Chondrocyte (in vitro differentiated cells): ENCODE data around the gene KCNJ14. TPM values are rescaled to one million over a fixed set of nuclear protein-coding genes. Genes with fewer than 3 reads are reported as not detected.

Experiments
- DNase-seq: peaks from one replicate; pipeline ENCODE4 v3.0.0; 2021; ENCODE audit warnings: mixed read lengths, low spot score
- H3K27ac Mint-ChIP-seq: one replicate; pipeline ENCODE4 v1.8.0; 2021; ENCODE audit warnings: mild to moderate bottlenecking, moderate library complexity, mixed read lengths; ENCODE audit not compliant: unreplicated experiment
- H3K27me3 Mint-ChIP-seq: 2 replicates; pipeline ENCODE4 v1.8.0; 2021; ENCODE audit warnings: low read depth, mixed read lengths
- H3K36me3 Mint-ChIP-seq: 2 replicates; pipeline ENCODE4 v1.8.0; 2021; ENCODE audit warnings: low read depth, mixed read lengths
- H3K4me1 Mint-ChIP-seq: 2 replicates; pipeline ENCODE4 v1.8.0; 2021; ENCODE audit warnings: low read depth, mild to moderate bottlenecking, mixed read lengths
- H3K4me3 Mint-ChIP-seq: one replicate; pipeline ENCODE4 v1.8.0; 2021; ENCODE audit warnings: mild to moderate bottlenecking, moderate library complexity, mixed read lengths; ENCODE audit not compliant: unreplicated experiment
- H3K9me3 Mint-ChIP-seq: 2 replicates; pipeline ENCODE4 v1.8.0; 2021; ENCODE audit warnings: low read depth, mixed read lengths
- CTCF ChIP-seq: fragments of 200-600 bp; sonication (generic); IDR thresholded peaks from 2 replicates; pipeline ENCODE4 v1.5.0; 2021; ENCODE audit warnings: antibody characterized with exemption, mild to moderate bottlenecking, moderate library complexity
- total RNA-seq: library from RNA; stranded (reverse); gene quantifications from 3 replicates; pipeline ENCODE4 v1.2.1, GENCODE V29; 2021

The KCNJ14 gene
- total RNA-seq, 1 donor from 2014 or later = 0.95 TPM

- Mint-ChIP-seq H3K27ac (no peak overlapping the region), H3K27me3 (no peaks in the 10 kb centered on the region), H3K4me1 (peaks cover 19% of the 10 kb centered on the region), H3K4me3 (no peak overlapping the region), H3K36me3 (no peaks in the 10 kb centered on the region), H3K9me3 (no peaks in the 10 kb centered on the region)
- DNase-seq = no peak
- no peak for TF ChIP-seq CTCF
Observed at GRCh38 chr19:48442116-48443035, 13.0 kb upstream of the KCNJ14 start.

- no peak for TF ChIP-seq CTCF
- Mint-ChIP-seq H3K27me3 (no peaks in the 10 kb centered on the region), H3K9me3 (no peaks in the 10 kb centered on the region), H3K4me1 (peaks cover 23% of the 10 kb centered on the region), H3K36me3 (peaks cover under 1% of the 10 kb centered on the region), H3K4me3 (no peak overlapping the region), H3K27ac (no peak overlapping the region)
- no peak for DNase-seq
Observed at GRCh38 chr19:48443256-48443655, 12.1 kb upstream of the KCNJ14 start.

GRCh38 chr19:48443731-48444128 lies 11.6 kb upstream of the KCNJ14 start:
- no peak for TF ChIP-seq CTCF
- Mint-ChIP-seq H3K27ac (no peak overlapping the region), H3K4me3 (no peak overlapping the region), H3K36me3 (peaks cover 4% of the 10 kb centered on the region), H3K4me1 (peaks cover 23% of the 10 kb centered on the region), H3K27me3 (no peaks in the 10 kb centered on the region), H3K9me3 (no peaks in the 10 kb centered on the region)
- no peak for DNase-seq

GRCh38 chr19:48444129-48444935 lies 11.0 kb upstream of the KCNJ14 start:
- DNase-seq = no peak
- TF ChIP-seq CTCF = no peak
- H3K4me3 Mint-ChIP-seq = peak overlapping the region; percentile 86
- H3K27me3 Mint-ChIP-seq = no peaks in the 10 kb centered on the region
- peaks cover 7% of the 10 kb centered on the region for H3K36me3 Mint-ChIP-seq
- H3K4me1 Mint-ChIP-seq = peaks cover 23% of the 10 kb centered on the region
- H3K9me3 Mint-ChIP-seq = no peaks in the 10 kb centered on the region
- peak overlapping the region; percentile 98 for H3K27ac Mint-ChIP-seq

- no peaks in the 10 kb centered on the region for H3K27me3 Mint-ChIP-seq
- peaks cover 23% of the 10 kb centered on the region for H3K4me1 Mint-ChIP-seq
- peak overlapping the region; percentile 86 for H3K4me3 Mint-ChIP-seq
- H3K27ac Mint-ChIP-seq = peak overlapping the region; percentile 98
- TF ChIP-seq CTCF = no peak
- no peak for DNase-seq
- H3K9me3 Mint-ChIP-seq = no peaks in the 10 kb centered on the region
- H3K36me3 Mint-ChIP-seq = peaks cover 8% of the 10 kb centered on the region
Observed at GRCh38 chr19:48444936-48445200, 10.5 kb upstream of the KCNJ14 start.
